ENCODE data around the gene PHTF2. TPM values are rescaled to one million over a fixed set of nuclear protein-coding genes. Genes with fewer than 3 reads are reported as not detected.
"Not testable (repeated sequence)": the region's sequence is repeated elsewhere in the genome, so short reads cannot be mapped to it uniquely, and the experiment has no call there.

The PHTF2 gene
- total RNA-seq, 4 donors from 2014 or later = 14.2 to 26.2 (median 17.2) TPM

DNA sequence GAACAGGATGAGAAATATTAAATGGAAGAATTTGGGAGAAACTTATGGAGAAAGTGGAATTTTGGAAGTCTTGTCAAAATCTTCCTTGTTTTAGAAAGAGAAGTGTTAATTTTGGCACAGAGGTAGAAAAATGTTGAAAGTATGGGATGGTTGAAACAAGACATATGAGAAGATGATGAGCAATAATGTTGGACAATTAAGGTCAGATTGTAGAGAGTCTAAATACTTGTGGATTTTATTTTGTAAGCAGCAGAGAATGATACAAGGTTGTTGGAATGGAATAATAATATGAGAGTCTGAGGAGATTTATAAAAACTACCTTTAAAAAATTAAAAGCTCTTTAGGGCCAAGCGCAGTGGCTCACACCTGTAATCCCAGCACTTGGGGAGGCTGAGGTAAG, 34.6 kb downstream of the PHTF2 start:
- Histone ChIP-seq H3K27ac (replicated peaks in 1 of 4) (no peak overlapping the region), H3K4me1 (peaks cover 0 to 8% (median 0%) of the 10 kb centered on the region in 4 donors), H3K27me3 (no peaks in the 10 kb centered on the region), H3K4me3 (no peak overlapping the region), H3K36me3 (no peaks in the 10 kb centered on the region), H3K9me3 (no peaks in the 10 kb centered on the region)
- TF ChIP-seq POLR2A (IDR thresholded peaks at IDR 0.05; ENCODE audit: low read depth) = no peak
- no peak for DNase-seq (ENCODE audit: extremely low spot score)
- WGBS = 100% methylated on average over 1 of the region's 1 CpG
- intact Hi-C loops (cut with DNase I) = no loop called here

DNA sequence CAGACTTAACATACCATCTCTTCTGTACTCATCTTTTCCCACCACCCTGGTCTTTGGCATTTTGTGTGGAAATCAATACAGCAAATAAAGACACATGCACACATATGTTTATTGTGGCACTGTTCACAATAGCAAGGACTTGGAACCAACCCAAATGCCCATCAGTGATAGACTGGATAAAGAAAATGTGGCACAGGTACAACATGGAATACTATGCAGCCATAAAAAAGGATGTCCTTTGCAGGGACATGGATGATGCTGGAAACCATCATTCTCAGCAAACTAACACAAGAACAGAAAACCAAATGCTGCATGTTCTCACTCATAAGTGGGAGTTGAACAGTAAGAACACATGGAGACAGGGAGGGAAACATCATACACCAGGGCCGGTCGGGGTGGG, 37.9 kb downstream of the PHTF2 start:
- H3K4me3 ChIP-seq; intact Hi-C loops (cut with DNase I); H3K27ac ChIP-seq (replicated peaks in 1 of 4); DNase-seq (ENCODE audit: extremely low spot score); H3K9me3 ChIP-seq; H3K27me3 ChIP-seq; H3K36me3 ChIP-seq: not testable (repeated sequence)
- WGBS = 96% methylated on average over 2 of the region's 2 CpGs
- peaks cover 0 to 18% (median 4%) of the 10 kb centered on the region in 4 donors for H3K4me1 ChIP-seq

DNA sequence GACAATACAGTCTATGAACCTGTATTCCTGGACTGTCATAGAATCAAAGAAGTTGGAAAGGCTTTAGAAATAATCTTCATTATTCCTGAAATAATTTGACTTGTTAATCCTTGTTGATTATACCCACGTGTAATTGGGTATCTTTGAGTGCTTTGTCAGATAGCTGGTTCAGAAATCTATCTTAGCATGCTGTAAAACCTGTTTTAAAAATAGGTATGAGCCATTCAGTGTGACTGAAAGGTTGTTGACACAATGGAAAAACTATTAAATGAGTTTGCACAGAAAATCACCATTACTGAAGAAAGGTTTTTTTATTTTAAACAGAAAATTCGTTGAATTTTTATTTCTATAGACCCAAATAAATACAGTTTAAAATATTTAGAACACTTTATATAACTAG, 38.7 kb downstream of the PHTF2 start:
- no peak for DNase-seq (ENCODE audit: extremely low spot score)
- Histone ChIP-seq H3K9me3 (no peaks in the 10 kb centered on the region), H3K27ac (replicated peaks in 1 of 4) (no peak overlapping the region), H3K27me3 (no peaks in the 10 kb centered on the region), H3K4me1 (peaks cover 0 to 18% (median 4%) of the 10 kb centered on the region in 4 donors), H3K4me3 (no peak overlapping the region), H3K36me3 (no peaks in the 10 kb centered on the region)
- intact Hi-C loops (cut with DNase I) = no loop called here
- 54% methylated on average over 2 of the region's 2 CpGs for WGBS
- no peak for TF ChIP-seq POLR2AphosphoS5 (IDR thresholded peaks at IDR 0.05)
- TF ChIP-seq POLR2A (IDR thresholded peaks at IDR 0.05; ENCODE audit: low read depth) = no peak
- no peak for TF ChIP-seq EP300 (IDR thresholded peaks at IDR 0.05)
- TF ChIP-seq, protein P1, sequence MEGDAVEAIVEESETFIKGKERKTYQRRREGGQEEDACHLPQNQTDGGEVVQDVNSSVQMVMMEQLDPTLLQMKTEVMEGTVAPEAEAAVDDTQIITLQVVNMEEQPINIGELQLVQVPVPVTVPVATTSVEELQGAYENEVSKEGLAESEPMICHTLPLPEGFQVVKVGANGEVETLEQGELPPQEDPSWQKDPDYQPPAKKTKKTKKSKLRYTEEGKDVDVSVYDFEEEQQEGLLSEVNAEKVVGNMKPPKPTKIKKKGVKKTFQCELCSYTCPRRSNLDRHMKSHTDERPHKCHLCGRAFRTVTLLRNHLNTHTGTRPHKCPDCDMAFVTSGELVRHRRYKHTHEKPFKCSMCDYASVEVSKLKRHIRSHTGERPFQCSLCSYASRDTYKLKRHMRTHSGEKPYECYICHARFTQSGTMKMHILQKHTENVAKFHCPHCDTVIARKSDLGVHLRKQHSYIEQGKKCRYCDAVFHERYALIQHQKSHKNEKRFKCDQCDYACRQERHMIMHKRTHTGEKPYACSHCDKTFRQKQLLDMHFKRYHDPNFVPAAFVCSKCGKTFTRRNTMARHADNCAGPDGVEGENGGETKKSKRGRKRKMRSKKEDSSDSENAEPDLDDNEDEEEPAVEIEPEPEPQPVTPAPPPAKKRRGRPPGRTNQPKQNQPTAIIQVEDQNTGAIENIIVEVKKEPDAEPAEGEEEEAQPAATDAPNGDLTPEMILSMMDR (IDR thresholded peaks at IDR 0.05) = no peak

DNA sequence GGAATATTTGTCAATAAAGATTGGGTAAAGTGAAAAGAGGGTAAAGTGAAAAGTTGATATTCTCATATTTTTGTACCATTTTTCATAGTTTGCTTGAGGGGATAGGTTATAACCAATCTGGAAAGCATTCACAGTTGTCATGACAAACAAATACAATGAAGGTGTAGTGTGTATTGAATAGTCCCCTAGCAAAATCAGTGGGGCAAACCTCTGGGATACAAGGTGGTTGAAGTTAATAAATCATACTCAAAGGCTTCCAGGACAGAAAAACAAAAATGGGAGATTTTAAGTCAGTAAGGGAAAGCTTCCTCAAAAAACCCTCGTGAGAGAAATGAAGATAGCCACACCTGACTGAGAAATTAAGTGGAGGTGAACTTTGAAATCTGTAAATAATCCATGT, 39.4 kb downstream of the PHTF2 start:
- WGBS = 78% methylated on average over 1 of the region's 1 CpG
- DNase-seq (ENCODE audit: extremely low spot score) = no peak
- intact Hi-C loops (cut with DNase I) = no loop called here
- H3K9me3 ChIP-seq = no peaks in the 10 kb centered on the region
- H3K36me3 ChIP-seq = no peaks in the 10 kb centered on the region
- no peak overlapping the region for H3K4me3 ChIP-seq
- no peaks in the 10 kb centered on the region for H3K27me3 ChIP-seq
- H3K27ac ChIP-seq (replicated peaks in 1 of 4) = no peak overlapping the region
- TF ChIP-seq POLR2A (IDR thresholded peaks at IDR 0.05; ENCODE audit: low read depth) (no peak), EP300 (IDR thresholded peaks at IDR 0.05) (no peak), POLR2AphosphoS5 (IDR thresholded peaks at IDR 0.05) (no peak)
- TF ChIP-seq, protein P1 (IDR thresholded peaks at IDR 0.05) = no peak
- H3K4me1 ChIP-seq = peaks cover 0 to 18% (median 4%) of the 10 kb centered on the region in 4 donors

DNA sequence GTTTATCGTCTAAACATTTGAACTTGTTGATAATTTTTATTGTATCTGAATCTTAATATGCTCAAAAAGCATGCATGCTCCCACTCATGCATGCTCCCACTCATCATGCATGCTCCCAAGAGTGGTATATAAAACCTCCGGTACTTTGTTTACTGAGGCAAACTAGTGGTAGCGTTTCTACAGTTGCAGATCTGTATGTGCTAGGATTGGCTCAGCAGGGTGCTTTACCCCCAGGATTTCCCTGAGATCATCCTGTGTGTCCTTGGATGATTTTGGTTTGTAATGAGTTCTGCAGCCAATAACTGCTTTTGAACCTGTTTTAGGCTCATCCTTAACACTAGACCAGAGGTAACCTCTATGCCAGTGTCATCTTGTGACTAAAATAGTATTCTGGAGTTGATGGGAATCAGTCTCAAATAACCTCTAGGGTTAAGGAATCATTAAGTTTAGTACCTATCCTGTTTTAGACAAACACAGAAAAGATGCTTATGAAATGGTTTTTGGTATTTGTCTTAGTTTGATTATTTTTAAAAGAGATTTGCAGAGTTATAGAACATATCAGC, 40.4 kb downstream of the PHTF2 start:
- Histone ChIP-seq H3K27me3 (no peaks in the 10 kb centered on the region), H3K27ac (replicated peaks in 1 of 4) (no peak overlapping the region), H3K4me3 (no peak overlapping the region), H3K9me3 (no peaks in the 10 kb centered on the region), H3K4me1 (peaks cover 0 to 16% (median 4%) of the 10 kb centered on the region in 4 donors), H3K36me3 (no peaks in the 10 kb centered on the region)
- 80% methylated on average over 3 of the region's 3 CpGs for WGBS
- intact Hi-C loops (cut with DNase I) = no loop called here
- no peak for DNase-seq (ENCODE audit: extremely low spot score)
- TF ChIP-seq, protein P1 (IDR thresholded peaks at IDR 0.05) = no peak
- no peak for TF ChIP-seq EP300 (IDR thresholded peaks at IDR 0.05)
- TF ChIP-seq POLR2A (IDR thresholded peaks at IDR 0.05; ENCODE audit: low read depth) = no peak
- TF ChIP-seq POLR2AphosphoS5 (IDR thresholded peaks at IDR 0.05) = no peak

DNA sequence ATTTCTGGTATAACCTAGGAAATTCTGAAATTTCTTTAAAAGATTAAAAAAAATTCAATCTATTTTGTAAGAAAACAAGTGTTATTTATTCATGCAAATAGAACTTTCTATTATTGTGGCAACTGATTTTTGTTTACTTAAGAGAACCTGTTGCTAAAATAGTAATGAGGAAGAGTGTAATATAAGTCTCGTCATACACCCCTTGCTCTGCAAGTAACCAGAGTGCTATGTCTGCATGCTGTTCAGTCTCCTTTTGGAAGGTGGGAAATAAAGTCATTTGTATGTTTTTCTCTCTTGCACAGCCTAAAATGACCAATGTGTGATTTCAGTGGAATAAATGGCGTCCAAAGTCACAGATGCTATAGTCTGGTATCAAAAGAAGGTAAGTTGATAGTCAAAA, 41.3 kb downstream of the PHTF2 start:
- DNase-seq (ENCODE audit: extremely low spot score) = no peak
- Histone ChIP-seq H3K9me3 (no peaks in the 10 kb centered on the region), H3K4me1 (peaks cover 0 to 13% (median 4%) of the 10 kb centered on the region in 4 donors), H3K27me3 (no peaks in the 10 kb centered on the region), H3K36me3 (no peaks in the 10 kb centered on the region), H3K27ac (replicated peaks in 1 of 4) (no peak overlapping the region), H3K4me3 (no peak overlapping the region)
- WGBS = 85% methylated on average over 2 of the region's 2 CpGs
- intact Hi-C loops (cut with DNase I) = no loop called here
- TF ChIP-seq, protein P1 (IDR thresholded peaks at IDR 0.05) = no peak
- no peak for TF ChIP-seq EP300 (IDR thresholded peaks at IDR 0.05)
- no peak for TF ChIP-seq POLR2AphosphoS5 (IDR thresholded peaks at IDR 0.05)
- TF ChIP-seq POLR2A (IDR thresholded peaks at IDR 0.05; ENCODE audit: low read depth) = no peak
